SIG-M5 treated with dmso at 0.1 percent for 504 hours (cell line): ENCODE results near the gene CMSS1.
A peak's percentile ranks its signal among the peaks of the same experiment; 100 is the strongest.

Experiments used
- DNase-seq: peaks from one replicate; lab custom pipeline; 2025; ENCODE audit not compliant: unreplicated experiment; lab: John Stamatoyannopoulos, UW

Gene CMSS1

DNA sequence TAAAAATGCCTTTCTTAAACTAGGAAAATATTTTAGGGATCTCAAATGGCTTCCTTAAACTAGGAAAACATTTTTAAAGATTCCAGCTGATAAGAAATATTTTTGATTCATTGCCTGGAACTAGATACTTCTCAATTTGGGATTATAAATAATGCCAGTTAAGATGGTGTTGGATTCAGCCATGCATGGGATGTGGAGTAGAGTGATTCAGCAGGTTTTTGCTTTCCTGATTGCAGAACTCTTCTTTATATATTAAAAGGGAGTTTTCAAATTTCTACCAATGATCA lies 281.1 kb downstream of the CMSS1 start:
- no peak for DNase-seq

DNA sequence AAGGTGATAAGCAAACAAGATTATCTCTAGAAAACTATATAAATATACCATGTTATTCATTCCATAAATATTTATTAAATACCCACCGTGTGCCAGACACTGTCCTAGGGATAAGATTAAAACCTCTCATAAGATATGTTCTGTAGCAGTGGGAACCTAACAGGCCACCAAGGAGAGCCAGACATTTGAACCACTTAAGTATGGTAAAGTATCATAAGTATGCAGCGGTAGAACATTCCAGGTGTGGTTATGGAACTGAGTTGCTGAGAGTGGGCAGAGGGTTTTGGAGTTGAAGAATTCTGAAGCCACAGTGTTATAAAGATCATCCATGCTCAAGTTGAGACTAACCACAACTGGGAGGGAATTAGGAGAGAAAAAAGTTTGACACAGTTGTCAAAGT lies 282.0 kb downstream of the CMSS1 start:
- DNase-seq = no peak

DNA sequence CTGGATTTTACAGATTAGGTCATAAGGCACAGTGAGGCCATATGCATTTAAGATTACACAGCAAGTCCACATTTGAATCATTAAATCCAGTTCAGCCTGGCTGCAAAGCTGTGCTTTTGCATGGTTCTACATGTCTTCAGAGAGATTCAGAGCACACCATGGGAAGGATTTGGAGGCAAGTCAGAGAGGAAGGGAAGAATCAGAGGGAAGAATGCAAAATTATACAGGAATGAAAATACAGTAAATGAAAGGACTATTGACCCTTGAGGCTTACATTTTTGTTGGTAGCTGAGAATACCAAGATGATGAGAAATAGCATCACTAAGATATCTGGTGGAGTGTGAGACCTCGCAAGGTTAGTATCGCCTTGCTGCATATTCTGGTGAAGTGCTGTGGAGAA lies 282.8 kb downstream of the CMSS1 start:
- DNase-seq = no peak

DNA sequence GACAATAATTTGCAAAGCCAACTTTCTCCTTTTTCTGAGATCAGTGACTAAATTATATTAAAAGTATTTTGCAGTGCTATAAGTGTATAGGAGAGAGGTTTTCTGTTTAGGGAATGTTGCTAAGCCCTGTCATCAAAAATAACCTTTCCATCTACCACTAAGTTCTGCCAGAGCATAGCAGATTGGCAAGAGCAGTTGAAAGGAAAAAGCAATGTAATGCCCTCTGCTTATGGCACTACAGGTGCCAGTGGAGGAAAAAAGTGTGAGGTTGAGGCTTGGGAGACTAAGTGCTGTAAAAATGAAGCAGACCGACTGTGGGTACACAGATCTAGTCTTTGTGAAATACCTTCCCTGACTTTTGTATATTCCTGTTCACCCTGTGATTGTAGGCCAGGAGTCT lies 285.1 kb downstream of the CMSS1 start:
- no peak for DNase-seq

DNA sequence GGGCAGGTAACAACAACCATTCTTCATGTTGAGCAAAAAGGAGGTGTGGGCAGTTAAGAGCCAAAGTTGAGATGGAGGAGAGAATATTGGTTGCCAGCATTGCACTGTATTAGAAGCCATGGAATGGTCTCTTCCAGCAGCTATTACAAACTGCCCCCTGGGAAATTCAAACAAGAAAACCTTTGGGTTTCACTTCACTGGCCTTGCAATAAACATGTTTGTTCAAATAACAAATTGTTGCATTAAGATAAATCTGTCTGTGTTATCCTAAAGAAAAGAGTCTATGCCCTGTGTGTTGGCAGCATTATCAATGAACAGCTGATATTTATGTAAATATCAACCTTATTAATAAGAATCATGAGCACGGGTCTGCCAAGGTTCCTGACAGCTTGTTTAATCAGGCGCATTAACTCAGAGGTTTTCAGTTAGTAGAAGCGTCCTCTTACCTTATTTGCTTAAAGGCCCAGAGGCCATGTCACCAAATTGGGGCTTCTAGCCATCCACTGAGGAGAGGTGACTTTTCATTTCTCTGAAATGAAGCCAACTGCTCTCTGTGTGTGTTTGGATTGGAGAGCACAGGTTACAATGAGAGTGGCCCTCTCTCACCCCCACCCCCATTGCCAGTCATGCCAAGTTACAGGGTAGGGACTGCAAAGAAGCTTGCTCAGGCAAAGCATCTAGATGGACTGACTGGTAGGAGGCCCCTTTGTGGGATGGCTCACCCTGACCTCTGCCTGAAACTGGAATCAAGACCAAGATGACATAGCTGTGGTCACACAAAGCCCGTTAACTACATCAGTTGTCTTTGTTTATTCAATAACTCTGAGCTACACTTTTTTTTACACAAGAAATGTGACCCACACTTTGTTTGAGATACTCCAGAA lies 286.1 kb downstream of the CMSS1 start:
- DNase-seq = no peak

DNA sequence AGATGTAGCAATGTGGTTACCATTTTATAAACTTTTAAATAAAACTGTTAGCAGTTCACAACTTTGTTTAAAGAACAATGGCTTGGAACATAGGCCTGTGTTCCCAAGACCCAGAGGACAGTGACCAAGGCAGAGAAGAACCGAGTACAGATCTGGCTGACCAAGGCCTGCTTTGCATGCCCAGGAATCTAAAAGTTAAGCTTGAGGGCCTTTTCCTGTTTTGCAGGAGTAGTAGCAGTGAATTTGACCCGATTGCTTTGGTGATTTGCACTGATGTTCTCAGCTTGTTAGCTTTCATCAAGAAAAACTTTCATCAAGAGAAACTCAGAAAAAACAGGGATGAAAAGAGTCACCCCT lies 286.8 kb downstream of the CMSS1 start:
- no peak for DNase-seq

DNA sequence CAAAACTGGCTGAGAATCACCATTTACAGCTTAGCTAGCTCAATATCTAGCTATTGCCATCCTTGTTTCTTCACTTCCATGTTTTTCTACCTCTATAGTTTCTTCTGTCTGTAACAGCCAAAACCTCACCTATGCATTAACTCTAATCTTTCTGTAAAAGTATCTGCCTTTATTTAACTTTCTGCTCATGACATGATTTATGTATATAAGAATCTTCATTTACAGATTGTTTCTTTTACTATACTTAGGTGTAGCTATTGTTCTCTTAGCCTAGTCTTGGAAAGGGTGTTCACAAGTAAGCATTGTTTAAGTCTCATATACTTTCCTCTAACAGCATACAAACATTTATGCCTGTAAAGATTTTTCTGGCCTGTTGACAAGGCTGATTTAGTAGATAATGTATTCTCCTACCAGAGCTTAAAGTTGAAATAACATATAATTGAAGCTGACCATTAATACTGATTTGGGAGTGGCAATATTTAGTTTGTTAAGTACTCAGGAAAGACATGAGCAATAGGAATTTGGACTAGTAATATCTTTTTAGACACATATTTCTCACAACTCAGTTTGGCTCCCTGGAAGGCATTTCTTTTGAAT lies 287.3 kb downstream of the CMSS1 start:
- DNase-seq = no peak

DNA sequence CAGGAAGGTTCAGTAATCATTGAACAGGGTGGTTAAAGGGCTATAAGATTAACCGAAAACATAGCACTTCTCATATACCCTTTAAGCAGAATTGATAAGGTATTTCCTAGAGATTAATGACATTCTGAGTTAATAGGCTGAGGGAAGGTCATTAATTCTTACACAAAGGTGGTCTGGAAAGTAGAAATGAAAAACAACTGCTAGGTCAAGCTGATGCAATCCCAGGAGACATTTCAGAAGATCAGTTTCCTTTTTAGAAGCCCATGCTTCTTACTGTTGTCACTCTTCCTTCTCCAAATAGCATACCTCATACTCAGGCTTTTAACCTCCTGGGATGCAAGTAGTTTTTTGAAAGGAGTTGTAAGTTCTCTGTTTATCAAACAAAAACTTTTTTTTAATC lies 287.8 kb downstream of the CMSS1 start:
- DNase-seq = peak; percentile 63

DNA sequence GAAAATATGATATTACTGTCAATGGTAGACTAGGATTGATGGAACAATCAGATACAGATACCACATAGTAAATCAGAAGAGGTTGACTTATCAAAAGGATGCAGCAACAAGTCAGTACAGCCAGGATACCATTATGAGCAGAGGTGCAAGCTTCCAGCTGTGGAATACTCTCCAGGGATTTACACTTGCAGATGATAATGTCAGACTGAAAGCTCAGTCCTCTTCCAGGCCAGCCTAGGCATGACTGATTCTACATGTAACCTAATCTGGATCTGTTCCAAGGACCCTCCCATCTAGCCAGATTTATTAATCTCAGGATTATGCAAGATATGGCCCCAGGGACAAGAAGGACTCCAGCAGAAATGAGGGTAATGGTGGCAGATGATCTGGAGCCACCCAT lies 288.4 kb downstream of the CMSS1 start:
- DNase-seq = no peak

DNA sequence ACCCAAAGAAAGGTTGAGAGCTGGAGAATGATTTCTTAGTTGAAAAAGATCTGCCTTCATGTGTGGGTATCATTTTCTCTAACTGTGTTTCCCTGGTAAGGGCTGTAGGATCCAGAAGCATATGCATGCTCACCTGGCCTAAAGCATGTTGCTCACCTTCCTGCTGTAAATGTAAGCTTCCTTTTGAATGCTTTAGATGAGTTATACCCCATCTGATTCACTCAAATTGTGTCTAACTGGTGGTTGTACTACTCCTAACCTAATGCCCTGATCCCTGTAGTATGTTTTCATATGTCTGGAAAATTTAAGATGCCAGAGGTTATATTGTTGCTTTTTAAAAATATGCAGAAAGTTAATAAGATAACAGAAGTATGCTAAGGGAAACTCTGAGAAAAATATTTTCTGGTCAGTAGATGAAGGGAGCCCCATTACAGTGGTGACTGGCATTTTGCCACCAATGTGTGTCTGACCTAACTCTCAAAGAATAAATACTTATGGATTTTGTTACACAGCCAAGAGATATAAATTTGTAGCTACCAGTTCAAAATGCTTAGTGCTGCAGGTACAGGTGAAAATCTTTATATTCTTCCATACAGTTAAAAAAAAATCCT lies 289.0 kb downstream of the CMSS1 start:
- DNase-seq = no peak

DNA sequence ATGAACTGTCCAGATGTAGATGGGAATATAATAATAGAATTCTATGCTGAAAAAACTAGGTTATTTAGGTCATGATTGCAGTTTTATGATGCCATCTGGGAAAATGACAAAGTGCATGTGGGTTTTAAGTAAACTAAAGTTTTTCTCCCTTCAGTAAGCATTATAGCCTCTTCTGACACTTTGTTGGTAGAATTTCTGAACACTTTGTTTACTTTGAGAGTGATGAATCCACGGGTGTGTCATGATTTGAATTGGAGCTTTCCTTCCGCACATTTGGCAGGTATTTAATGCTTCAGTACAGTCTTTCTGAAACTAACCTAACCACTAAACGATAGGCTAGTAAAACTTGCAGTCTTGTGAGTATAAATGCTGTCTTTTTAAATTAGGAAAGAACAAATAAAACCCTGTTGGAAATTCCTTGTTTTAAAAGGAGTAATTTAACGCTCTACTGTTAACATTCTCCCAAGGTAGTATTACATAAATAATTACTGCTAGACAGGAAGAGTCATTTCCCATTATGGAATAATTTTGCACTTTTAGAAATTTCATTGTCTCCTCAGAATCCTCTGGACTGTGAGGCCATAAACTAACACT lies 289.7 kb downstream of the CMSS1 start:
- DNase-seq = no peak

DNA sequence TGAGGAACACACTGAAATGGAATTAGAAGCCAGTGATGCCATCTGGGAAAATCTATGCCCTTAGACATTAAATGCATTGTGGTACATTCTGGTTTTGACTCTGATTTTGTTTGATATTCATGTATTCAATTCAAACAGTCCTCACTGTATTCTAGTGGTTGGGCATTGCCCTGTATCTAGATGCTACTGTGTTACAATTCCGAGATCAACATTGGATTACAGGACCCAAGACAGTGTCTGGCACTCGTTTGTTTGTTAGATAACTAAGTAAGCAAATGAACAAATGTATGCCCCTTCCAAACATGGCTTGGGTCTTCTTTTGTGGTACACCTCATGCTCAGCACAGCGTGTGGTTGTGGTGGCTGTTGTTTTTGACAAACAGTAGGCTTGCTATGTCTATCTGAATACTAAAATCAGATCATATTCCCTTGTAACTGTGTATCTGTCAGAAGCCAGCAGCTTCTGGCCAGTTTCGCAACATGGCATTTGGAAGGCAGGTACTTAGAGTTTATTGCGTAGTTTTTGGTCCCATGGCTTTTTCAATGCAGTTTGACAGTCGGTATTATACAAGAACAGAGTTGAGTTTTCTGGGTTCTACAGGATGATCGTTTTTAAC lies 290.9 kb downstream of the CMSS1 start:
- DNase-seq = no peak

DNA sequence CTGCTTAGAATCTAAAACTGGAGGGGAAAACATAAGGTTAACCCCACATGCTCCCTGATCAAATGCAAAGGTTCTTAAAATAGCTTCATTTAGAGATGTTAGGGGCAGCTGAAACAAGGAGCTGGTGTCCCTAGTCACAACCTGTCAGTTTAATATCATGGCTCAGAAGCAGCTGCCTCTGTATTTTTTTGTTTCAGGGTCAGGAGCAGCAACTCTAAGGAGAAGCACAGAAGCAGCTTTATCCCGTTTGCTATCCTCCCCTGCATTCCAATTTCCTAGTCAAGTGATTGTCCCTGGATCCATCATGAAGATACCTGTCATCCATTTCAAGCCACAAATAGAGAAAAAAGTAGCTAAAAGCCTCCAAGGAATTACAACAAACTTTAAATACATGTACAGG lies 292.5 kb downstream of the CMSS1 start:
- DNase-seq = no peak

DNA sequence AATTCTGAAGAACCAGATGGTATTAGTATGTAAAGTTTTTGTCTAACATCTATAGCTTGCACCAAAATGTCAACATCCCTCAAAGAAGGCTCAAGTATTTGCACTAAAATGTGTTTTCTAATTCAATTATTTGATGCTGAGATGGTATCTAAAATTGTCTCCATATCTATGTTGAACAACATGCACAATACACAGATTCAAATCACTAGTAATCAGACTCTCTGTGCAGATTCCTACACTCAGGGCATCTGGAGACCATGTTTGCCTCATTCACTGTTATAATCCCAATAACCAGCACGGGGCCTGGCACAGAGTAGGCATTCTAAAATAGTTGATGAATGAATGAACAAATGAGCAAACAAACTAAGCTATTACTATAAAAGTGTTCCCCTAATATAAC lies 294.1 kb downstream of the CMSS1 start:
- DNase-seq = no peak

DNA sequence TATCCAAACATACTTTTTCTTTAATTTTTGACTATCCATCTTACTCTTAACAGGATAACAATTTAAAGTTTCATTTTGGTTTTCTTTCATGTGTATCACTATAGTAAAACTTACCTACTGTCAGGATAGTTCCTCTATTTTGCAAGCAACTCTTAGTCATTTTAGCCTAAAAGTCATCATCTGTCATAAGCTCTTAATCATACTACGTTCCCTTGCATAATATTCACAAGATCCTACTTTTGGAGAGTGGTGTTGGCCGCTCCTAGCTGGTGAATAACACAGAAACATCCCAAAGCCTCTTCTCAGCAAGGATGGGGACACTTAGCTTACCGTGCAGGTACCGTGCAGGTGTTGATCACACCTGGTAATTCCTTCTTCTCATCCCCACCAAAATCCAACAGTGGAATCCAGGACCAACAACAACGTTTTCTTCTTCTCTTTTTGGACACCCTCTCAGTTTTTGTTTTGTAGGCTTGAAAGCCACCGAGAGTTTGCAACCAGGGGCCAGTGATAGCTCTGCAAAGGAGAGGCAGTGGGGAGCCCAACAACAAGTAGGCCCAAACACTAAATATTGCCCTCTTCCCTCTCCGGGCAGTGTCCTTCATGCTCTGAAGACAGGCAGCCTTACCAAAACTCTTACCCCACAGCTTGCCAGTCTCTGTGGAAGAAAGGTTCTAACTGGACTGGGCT lies 296.2 kb downstream of the CMSS1 start:
- peak; percentile 71 for DNase-seq

DNA sequence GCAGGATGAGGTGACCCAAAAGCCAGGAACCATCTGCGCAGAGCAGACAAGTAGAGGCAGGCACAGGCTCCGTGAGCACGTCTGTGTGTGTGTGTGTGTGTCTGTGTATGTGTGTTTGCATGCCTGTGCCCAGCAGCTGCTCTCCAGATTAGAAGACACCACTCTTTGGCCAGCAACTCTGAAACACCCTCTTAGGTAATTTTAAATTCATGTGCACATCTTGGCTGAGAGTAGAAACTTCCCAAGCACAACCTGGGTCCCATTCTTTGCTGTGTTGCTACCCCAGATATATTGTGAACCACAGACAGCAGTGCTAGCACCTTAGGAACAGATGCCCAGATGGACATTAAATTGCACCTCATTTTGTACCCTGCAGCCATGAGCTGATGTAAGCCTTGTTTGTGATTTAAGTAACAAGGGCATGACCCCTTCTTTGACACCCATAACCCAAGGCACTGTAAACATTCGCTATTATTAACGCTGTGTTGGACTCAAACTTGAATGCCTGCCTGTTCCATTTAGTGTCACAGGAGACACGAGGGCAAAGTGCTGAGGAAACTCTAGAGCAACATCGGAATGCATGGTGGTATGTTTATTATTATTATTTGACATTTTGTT lies 296.9 kb downstream of the CMSS1 start, which contains the start of gene FILIP1L:
Gene FILIP1L, minus strand, starts transcription at position 89 of the 618 bp plus-strand sequence.
- no peak for DNase-seq

DNA sequence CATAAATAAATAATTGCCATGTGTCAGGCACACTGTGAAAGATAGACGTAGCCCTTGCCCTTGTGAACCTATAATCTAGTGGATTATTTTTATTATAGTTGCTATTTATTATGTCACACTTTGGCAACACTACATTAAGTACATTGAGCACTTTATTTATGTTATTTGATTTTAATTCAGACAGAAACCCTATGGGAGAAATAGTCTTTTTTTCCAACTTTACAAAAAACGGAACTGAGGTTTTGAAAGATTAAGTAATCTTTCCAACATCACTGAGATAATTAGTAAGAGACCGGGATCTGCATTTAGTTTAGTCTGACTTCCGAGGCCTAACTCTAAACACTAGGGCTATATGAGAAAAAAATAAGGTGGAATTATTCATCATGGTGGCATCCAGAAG lies 299.4 kb downstream of the CMSS1 start:
- no peak for DNase-seq

DNA sequence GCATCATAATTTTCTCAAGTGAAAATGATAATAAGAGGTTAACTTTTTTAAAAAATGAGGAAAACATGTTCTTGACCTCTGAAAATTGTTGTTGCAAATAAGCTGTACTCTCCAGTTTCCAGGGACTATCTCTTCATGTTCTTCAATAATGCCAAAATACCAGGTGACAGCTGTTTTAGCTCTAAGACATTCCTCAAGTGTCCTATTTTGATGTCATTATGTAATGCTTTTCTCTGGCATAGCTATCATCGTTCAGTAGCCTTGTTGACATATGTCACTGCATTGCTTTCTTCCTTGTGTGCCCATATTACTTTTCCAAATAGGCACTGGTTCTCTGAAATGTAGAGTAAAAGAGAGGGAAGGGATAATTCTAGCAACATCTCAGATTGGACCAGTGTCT lies 302.4 kb downstream of the CMSS1 start:
- no peak for DNase-seq

DNA sequence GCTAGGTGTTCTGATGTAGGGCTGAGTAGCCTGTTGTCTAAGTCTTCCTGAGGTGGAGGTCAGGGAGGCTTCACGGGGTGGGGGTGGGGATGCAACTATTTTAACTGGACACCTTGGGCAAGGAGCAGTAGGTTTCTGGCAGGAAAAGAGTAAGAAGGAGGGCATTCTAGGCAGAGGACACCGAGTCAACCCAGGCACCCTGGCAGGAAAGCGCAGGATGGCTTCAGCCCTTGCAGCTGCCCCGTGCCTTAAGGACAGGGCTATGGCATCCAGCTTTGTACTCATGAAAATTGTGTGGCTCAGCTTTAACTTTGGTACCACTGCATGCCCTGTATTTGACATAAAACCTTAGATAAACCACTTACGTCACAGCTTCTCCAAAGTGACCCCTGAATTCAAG lies 303.0 kb downstream of the CMSS1 start:
- DNase-seq = no peak

DNA sequence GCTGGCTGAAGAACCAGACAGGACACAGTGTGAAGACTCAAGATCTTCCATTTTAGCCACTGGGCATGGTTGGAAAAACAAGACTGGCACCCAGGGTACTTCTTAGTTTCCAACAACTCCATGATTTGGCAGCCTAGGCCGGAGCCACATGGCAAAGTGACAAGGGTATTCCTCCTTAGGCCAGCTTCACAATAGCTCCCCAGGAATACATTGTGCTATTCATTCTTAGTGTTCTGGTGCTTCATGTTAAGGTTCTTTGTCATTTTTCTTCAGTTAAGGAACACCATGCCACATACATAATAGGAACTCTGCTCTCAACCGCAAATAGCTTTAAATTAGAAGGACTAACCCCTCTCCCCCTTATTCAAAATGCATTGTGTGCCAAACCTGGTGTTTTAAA lies 304.7 kb downstream of the CMSS1 start:
- DNase-seq = no peak

DNA sequence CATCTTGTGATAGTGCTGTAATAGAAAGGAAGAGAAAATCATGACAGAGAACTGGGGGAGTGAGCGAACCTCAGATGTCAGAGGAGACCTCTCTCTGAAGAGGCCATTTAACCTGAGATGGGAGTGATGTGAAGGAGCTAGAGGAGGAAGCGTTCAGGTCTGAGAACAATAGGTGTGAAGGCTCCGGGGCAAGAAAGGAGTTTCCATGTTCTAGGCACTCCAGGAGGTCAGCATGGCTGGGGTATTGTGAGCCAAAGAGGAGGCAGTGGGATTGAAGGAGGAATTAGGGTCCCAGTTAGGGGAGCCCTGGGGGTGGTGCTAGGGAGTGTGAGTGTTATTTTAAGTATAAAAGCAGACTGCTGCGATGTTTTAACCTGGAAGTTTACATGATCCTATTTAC lies 305.4 kb downstream of the CMSS1 start:
- no peak for DNase-seq
